Measurements from ENCODE around the gene AVP. TPM values are rescaled to one million over a fixed set of nuclear protein-coding genes. Genes with fewer than 3 reads are reported as not detected.
"Not testable (repeated sequence)": the region's sequence is repeated elsewhere in the genome, so short reads cannot be mapped to it uniquely, and the experiment has no call there.

AVP gene
- total RNA-seq, 2 experiments from 2014 or later, result not detected

DNA sequence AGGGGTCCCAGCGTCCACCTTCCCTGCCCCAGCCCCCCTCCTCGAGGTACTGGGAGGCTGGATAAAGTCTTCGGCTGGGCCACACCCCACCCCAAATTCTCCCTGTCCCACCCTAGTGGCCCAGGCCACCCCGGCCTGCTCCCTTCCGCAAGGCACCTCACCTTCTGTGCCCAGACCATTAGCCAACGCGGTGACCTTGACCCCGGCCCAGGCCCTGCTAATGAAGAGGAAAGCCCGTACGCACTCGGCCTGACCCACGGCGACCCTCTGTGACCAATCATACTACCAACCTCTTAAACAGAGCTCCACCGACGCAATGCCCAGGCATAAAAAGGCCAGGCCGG lies 13.3 kb downstream of the AVP start:
- CTCF ChIA-PET, result interaction anchor here (0.8 to 1.0 kb wide), 2 partner anchors 18 to 45 kb away, joined by 3 to 5 read pairs; no protein-coding TSS in a partner anchor
- H3K27ac Mint-ChIP-seq, result no peak overlapping the region
- no peaks in the 10 kb centered on the region for H3K36me3 Mint-ChIP-seq
- H3K4me3 Mint-ChIP-seq, result peak overlapping the region; percentile 39
- peaks cover 23% of the 10 kb centered on the region for H3K27me3 Mint-ChIP-seq
- no peak for ATAC-seq
- no peaks in the 10 kb centered on the region for H3K9me3 Mint-ChIP-seq (ENCODE audit: low read depth)
- peaks cover 13% of the 10 kb centered on the region for H3K4me1 Mint-ChIP-seq
- DNase-seq, result no peak

GRCh38 chr20:3070725-3071124 lies 13.8 kb downstream of the AVP start:
- ATAC-seq, result no peak
- H3K36me3 Mint-ChIP-seq, result no peaks in the 10 kb centered on the region
- H3K27ac Mint-ChIP-seq, result no peak overlapping the region
- H3K4me1 Mint-ChIP-seq, result peaks cover 13% of the 10 kb centered on the region
- no peaks in the 10 kb centered on the region for H3K9me3 Mint-ChIP-seq (ENCODE audit: low read depth)
- no peak for DNase-seq
- H3K27me3 Mint-ChIP-seq, result peaks cover 23% of the 10 kb centered on the region
- H3K4me3 Mint-ChIP-seq, result peak overlapping the region; percentile 39
- CTCF ChIA-PET, result interaction anchor here (0.8 to 3.1 kb wide), 3 partner anchors 17 to 87 kb away, joined by 3 to 13 read pairs (median 5); no protein-coding TSS in a partner anchor

GRCh38 chr20:3068986-3069900 lies 15.3 kb downstream of the AVP start:
- CTCF ChIA-PET, result interaction anchor here (1.1 to 3.1 kb wide), 3 partner anchors 16 to 63 kb away, joined by 3 to 13 read pairs (median 3); no protein-coding TSS in a partner anchor
- no peaks in the 10 kb centered on the region for H3K9me3 Mint-ChIP-seq (ENCODE audit: low read depth)
- ATAC-seq (no peak), DNase-seq (peak; percentile 59)
- no peaks in the 10 kb centered on the region for H3K36me3 Mint-ChIP-seq
- no peak overlapping the region for H3K4me3 Mint-ChIP-seq
- peaks cover 13% of the 10 kb centered on the region for H3K4me1 Mint-ChIP-seq
- H3K27me3 Mint-ChIP-seq, result peaks cover 18% of the 10 kb centered on the region
- H3K27ac Mint-ChIP-seq, result no peak overlapping the region

- Mint-ChIP-seq H3K4me3 (no peak overlapping the region), H3K27ac (no peak overlapping the region), H3K9me3 (ENCODE audit: low read depth) (no peaks in the 10 kb centered on the region), H3K36me3 (no peaks in the 10 kb centered on the region), H3K27me3 (peaks cover 15% of the 10 kb centered on the region), H3K4me1 (peaks cover 13% of the 10 kb centered on the region)
- CTCF ChIA-PET, result interaction anchor here (1.4 to 3.1 kb wide), 3 partner anchors 15 to 261 kb away, joined by 3 to 13 read pairs (median 3); no protein-coding TSS in a partner anchor
- DNase-seq (no peak), ATAC-seq (no peak)
These were observed 16.4 kb downstream of the AVP start for GRCh38 chr20:3068075-3068474.

DNA sequence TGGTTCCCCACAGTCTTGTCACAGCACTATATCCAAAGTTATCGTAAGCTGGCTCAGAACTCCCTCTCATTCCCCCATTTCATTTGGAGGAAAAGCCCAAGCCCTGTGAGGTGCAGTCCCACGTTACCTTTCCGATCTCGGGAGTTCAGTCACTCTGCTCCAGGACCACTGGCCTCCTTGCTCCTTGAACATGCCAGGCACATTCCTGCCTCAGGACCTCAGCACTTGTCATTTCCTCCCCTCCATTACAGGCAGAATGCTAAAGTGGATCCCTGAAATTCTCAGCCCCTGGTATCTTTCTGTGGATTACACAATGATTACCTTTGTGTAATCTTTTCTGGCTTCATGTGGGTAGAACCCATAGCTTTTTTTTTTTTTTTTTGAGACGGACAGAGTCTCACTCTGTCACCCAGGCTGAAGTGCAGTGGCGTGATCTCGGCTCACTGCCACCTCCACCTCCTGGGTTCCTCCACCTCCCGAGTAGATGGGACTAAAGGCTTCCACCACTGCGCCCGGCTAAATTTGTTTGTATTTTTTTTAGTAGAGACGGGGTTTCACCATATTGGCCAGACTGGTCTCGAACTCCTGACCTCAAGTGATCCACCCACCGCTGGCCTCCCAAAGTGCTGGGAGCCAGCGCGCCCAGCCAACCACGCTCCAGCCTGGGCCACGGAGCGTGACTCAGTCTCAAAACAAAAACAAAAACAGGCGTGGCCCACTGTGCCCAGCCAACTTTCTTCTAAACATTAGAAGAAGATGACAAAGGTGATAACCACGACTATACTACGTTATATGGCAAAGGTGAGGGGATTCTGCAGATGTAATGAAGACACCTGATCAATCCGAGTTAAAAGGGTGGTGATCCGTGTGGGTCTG lies 17.1 kb downstream of the AVP start:
- H3K4me1 Mint-ChIP-seq, result peaks cover 11% of the 10 kb centered on the region
- H3K9me3 Mint-ChIP-seq (ENCODE audit: low read depth), result no peaks in the 10 kb centered on the region
- CTCF ChIA-PET, result interaction anchor here (1.4 to 3.1 kb wide), 2 partner anchors 14 to 262 kb away, joined by 3 to 13 read pairs; no protein-coding TSS in a partner anchor
- no peak for ATAC-seq
- no peak overlapping the region for H3K27ac Mint-ChIP-seq
- peaks cover 12% of the 10 kb centered on the region for H3K27me3 Mint-ChIP-seq
- H3K36me3 Mint-ChIP-seq, result no peaks in the 10 kb centered on the region
- H3K4me3 Mint-ChIP-seq, result no peak overlapping the region
- DNase-seq, result no peak

- not testable (repeated sequence) for H3K27ac Mint-ChIP-seq, H3K27me3 Mint-ChIP-seq
These were observed 20.4 kb downstream of the AVP start for GRCh38 chr20:3064119-3064518.

DNA sequence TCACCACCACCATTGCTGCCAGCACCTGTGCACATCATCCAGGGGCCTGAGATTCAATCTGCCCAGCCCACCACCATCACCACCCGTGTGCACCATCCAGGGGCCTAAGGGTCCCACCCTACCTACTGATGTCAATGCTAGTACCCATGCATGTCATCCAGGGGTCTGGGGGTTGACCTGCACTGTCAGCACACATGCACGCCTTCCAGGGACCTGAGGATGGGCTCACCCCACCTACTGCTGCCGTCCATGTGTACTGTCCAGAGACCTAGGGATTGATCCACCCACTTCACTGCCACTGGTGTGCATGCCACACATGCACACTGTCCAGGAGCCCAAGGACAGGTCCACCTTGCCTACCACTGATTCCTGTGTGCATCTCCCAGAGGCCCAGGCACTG lies 25.0 kb downstream of the AVP start:
- Mint-ChIP-seq H3K27ac (no peak overlapping the region), H3K4me3 (no peak overlapping the region), H3K4me1 (peaks cover 1% of the 10 kb centered on the region), H3K27me3 (no peaks in the 10 kb centered on the region), H3K9me3 (ENCODE audit: low read depth) (no peaks in the 10 kb centered on the region), H3K36me3 (no peaks in the 10 kb centered on the region)
- DNase-seq (no peak), ATAC-seq (no peak)
- CTCF ChIA-PET, result interaction anchor here (0.7 kb wide), 1 partner anchor 56 kb away, joined by 4 read pairs; no protein-coding TSS in a partner anchor

More at GRCh38 chr20:3064119-3064518, 20.4 kb downstream of the AVP start:
- H3K4me1 Mint-ChIP-seq; DNase-seq; CTCF ChIA-PET; H3K4me3 Mint-ChIP-seq; H3K36me3 Mint-ChIP-seq; H3K9me3 Mint-ChIP-seq (ENCODE audit: low read depth); ATAC-seq: not testable (repeated sequence)

- Mint-ChIP-seq H3K27ac (no peak overlapping the region), H3K36me3 (peaks cover 17% of the 10 kb centered on the region), H3K4me3 (no peak overlapping the region), H3K9me3 (ENCODE audit: low read depth) (no peaks in the 10 kb centered on the region), H3K4me1 (peaks cover 31% of the 10 kb centered on the region), H3K27me3 (no peaks in the 10 kb centered on the region)
- no peak for ATAC-seq
- DNase-seq, result no peak
- CTCF ChIA-PET, result interaction anchor here (0.7 kb wide), 2 partner anchors 10 to 304 kb away, joined by 3 read pairs; no protein-coding TSS in a partner anchor
These were observed 33.0 kb downstream of the AVP start for GRCh38 chr20:3051385-3052019.

- H3K4me1 Mint-ChIP-seq, result peaks cover 37% of the 10 kb centered on the region
- H3K27me3 Mint-ChIP-seq, result no peaks in the 10 kb centered on the region
- ATAC-seq (no peak), DNase-seq (no peak)
- no peak overlapping the region for H3K27ac Mint-ChIP-seq
- H3K4me3 Mint-ChIP-seq, result peak overlapping the region; percentile 87
- peaks cover 17% of the 10 kb centered on the region for H3K36me3 Mint-ChIP-seq
- CTCF ChIA-PET, result no interaction called here
- H3K9me3 Mint-ChIP-seq (ENCODE audit: low read depth), result no peaks in the 10 kb centered on the region
These were observed 36.8 kb downstream of the AVP start for GRCh38 chr20:3047486-3048419.

GRCh38 chr20:3046677-3047462 lies 37.7 kb downstream of the AVP start:
- no peaks in the 10 kb centered on the region for H3K27me3 Mint-ChIP-seq
- H3K9me3 Mint-ChIP-seq (ENCODE audit: low read depth), result no peaks in the 10 kb centered on the region
- CTCF ChIA-PET, result no interaction called here
- H3K4me3 Mint-ChIP-seq, result peak overlapping the region; percentile 87
- peaks cover 18% of the 10 kb centered on the region for H3K36me3 Mint-ChIP-seq
- H3K27ac Mint-ChIP-seq, result peak overlapping the region; percentile 75
- H3K4me1 Mint-ChIP-seq, result peaks cover 37% of the 10 kb centered on the region
- no peak for DNase-seq
- peak; percentile 3 for ATAC-seq

DNA sequence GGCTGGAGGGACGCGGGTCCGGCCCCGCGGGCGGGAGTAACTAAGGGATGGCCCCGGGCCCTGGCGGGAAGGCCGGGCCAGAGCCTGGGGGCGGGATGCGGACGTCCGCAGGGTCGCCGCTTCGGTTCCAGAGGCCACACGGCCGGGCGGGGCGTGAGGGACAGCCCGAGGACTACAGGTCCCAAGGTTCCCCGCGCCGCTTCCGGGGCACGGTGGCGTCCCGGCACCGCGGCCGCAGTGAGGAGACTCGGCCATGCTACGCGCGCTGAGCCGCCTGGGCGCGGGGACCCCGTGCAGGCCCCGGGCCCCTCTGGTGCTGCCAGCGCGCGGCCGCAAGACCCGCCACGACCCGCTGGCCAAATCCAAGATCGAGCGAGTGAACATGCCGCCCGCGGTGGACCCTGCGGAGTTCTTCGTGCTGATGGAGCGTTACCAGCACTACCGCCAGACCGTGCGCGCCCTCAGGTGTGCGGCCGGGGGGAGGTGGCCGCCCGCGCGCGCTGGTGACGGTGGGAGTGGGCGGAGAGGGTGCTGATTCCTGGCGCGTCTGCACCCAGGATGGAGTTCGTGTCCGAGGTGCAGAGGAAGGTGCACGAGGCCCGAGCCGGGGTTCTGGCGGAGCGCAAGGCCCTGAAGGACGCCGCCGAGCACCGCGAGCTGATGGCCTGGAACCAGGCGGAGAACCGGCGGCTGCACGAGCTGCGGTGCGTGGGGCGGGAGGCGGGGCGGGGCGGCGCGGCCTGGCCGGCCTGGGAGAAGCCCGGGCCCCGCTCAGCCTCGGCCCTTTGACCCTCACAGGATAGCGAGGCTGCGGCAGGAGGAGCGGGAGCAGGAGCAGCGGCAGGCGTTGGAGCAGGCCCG lies 38.5 kb downstream of the AVP start, which contains the start of gene MRPS26:
MRPS26 (plus strand) TSS at position 237 of the 861 bp plus-strand sequence; CDS start at position 254, 17 bp downstream.
- ATAC-seq, result peak; percentile 95
- peaks cover 33% of the 10 kb centered on the region for H3K4me1 Mint-ChIP-seq
- no peaks in the 10 kb centered on the region for H3K9me3 Mint-ChIP-seq (ENCODE audit: low read depth)
- peak within 1 kb of the TSS; percentile 87 for H3K4me3 Mint-ChIP-seq
- peaks cover 21% of the 10 kb centered on the region for H3K36me3 Mint-ChIP-seq
- H3K27ac Mint-ChIP-seq, result peak within 1 kb of the TSS; percentile 75
- H3K27me3 Mint-ChIP-seq, result no peaks in the 10 kb centered on the region
- DNase-seq, result peak; percentile 91
- CTCF ChIA-PET, result interaction anchor here (0.9 to 1.5 kb wide), 3 partner anchors 7 to 181 kb away, joined by 3 to 6 read pairs (median 3); no protein-coding TSS in a partner anchor

All from activated CD8-positive, alpha-beta memory T cell treated with anti-CD3 and anti-CD28 coated beads, Interleukin-2, amount 10 ng/mL, durations not matched to agents 7 days and 5 days (primary cell).